BJ (cell line): ENCODE measurements around the gene CDH18. TPM values are rescaled to one million over a fixed set of nuclear protein-coding genes. Genes with fewer than 3 reads are reported as not detected.

Source experiments
- CTCF ChIA-PET: fragments of 350-600 bp; formaldehyde crosslinking; extraction: SDS; loops from one replicate; lab custom pipeline; 2021; ENCODE audit warnings: antibody characterized with exemption, inconsistent platforms; lab: Yijun Ruan, JAX
- POLR2A ChIA-PET: fragments of 300-600 bp; sonication (Branson Sonifier 250); formaldehyde crosslinking; extraction: SDS; loops from one replicate; lab custom pipeline; 2021; ENCODE audit warnings: antibody characterized with exemption; lab: Charles Lee
- DNase-seq: peaks from one replicate; pipeline ENCODE4 v3.0.0-alpha.2; 2011; ENCODE audit warnings: low read depth
- H3K27me3 ChIP-seq: 2 replicates; pipeline ENCODE4 v1.6.0; 2011; ENCODE audit warnings: low read length; ENCODE audit not compliant: control insufficient read depth, insufficient read depth
- H3K36me3 ChIP-seq: 2 replicates; pipeline ENCODE4 v1.5.1; 2011; ENCODE audit warnings: low read length; ENCODE audit not compliant: control insufficient read depth, insufficient read depth
- H3K4me3 ChIP-seq: 2 replicates; pipeline ENCODE4 v1.5.1; 2011; ENCODE audit warnings: low read depth, mild to moderate bottlenecking, control low read depth, low read length
- CTCF ChIP-seq: IDR thresholded peaks from 2 replicates; pipeline ENCODE4 v1.5.1; 2011; ENCODE audit warnings: low read depth, mild to moderate bottlenecking, control low read depth, inconsistent platforms, low read length, moderate library complexity; ENCODE audit not compliant: insufficient read depth
- polyA plus RNA-seq: library from polyadenylated mRNA; depleted of rRNA; stranded (reverse); fragments of >200 nt; gene quantifications from 2 replicates; pipeline ENCODE4 v1.2.3, GENCODE V29; 2011

CDH18 gene
- polyA plus RNA-seq, 1 experiment: 0.31 TPM

- H3K4me3 ChIP-seq: no peak overlapping the region
- no peaks in the 10 kb centered on the region for H3K36me3 ChIP-seq
- TF ChIP-seq CTCF: no peak
- CTCF ChIA-PET: no interaction called here
- no peaks in the 10 kb centered on the region for H3K27me3 ChIP-seq
- DNase-seq: no peak
- POLR2A ChIA-PET: no interaction called here
Observed at GRCh38 chr5:19701731-19702130, 286.3 kb downstream of the CDH18 start.

- Histone ChIP-seq H3K4me3 (no peak overlapping the region), H3K27me3 (no peaks in the 10 kb centered on the region), H3K36me3 (no peaks in the 10 kb centered on the region)
- ChIA-PET CTCF (no interaction called here), POLR2A (no interaction called here)
- TF ChIP-seq CTCF: no peak
- no peak for DNase-seq
Observed at GRCh38 chr5:19694949-19695611, 292.9 kb downstream of the CDH18 start.

- CTCF ChIA-PET: no interaction called here
- no peak for DNase-seq
- POLR2A ChIA-PET: no interaction called here
- no peak for TF ChIP-seq CTCF
- H3K36me3 ChIP-seq: no peaks in the 10 kb centered on the region
- no peaks in the 10 kb centered on the region for H3K27me3 ChIP-seq
- no peak overlapping the region for H3K4me3 ChIP-seq
Observed at GRCh38 chr5:19690978-19691377, 297.0 kb downstream of the CDH18 start.

GRCh38 chr5:19685473-19685872, 302.5 kb downstream of the CDH18 start:
- TF ChIP-seq CTCF: no peak
- CTCF ChIA-PET: no interaction called here
- POLR2A ChIA-PET: no interaction called here
- DNase-seq: no peak
- no peak overlapping the region for H3K4me3 ChIP-seq
- H3K36me3 ChIP-seq: no peaks in the 10 kb centered on the region
- H3K27me3 ChIP-seq: no peaks in the 10 kb centered on the region

GRCh38 chr5:19676895-19677294, 311.1 kb downstream of the CDH18 start:
- POLR2A ChIA-PET: no interaction called here
- no peak overlapping the region for H3K4me3 ChIP-seq
- no peak for DNase-seq
- TF ChIP-seq CTCF: no peak
- CTCF ChIA-PET: no interaction called here
- no peaks in the 10 kb centered on the region for H3K27me3 ChIP-seq
- no peaks in the 10 kb centered on the region for H3K36me3 ChIP-seq
